GM18511 (cell line): ENCODE measurements around the gene SMU1.
A peak's percentile ranks its signal among the peaks of the same experiment; 100 is the strongest.

Source experiments
- ATAC-seq: cut with Tn5 transposase; IDR thresholded peaks from one replicate; pipeline ENCODE4 v1.9.1; 2021; ENCODE audit warnings: mild to moderate bottlenecking, moderate library complexity; ENCODE audit not compliant: unreplicated experiment

SMU1 gene

DNA sequence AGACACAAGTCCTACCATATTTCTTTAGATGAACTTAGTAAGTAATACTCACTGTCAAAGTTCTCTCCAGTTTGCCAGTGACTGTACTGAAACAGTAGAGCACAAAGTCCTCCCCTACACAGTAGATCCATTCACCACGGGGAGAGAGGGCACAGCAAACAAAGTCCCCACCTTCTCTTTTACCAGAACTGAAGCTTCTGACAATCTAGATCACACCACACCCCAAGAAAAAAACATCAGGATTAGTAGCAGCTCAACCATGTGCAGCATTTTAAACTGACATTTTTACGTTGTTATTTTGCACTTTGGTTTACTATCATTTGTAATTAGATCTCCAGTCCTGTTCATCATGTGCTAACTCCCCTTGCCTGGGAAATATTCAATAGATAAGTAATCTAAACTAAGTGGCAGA lies 28.4 kb downstream of the SMU1 start:
- no peak for ATAC-seq

DNA sequence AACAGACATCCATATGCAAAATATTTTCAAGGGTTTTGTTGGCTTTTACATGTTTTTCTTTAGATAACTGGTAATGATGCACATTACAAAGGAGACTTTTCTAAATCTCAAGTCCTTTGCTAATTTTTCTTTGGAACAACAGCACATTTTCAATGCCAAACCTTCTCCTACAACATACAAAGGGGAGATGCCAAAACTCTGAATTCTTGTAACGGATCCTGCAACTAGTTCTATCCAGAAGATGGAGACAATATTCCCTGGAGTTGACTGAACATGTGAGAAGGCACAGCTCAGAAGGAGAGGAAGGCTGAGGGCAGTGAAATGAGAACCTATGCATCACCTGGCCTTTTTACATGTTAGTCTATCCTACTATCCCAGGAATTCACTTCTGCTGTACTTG lies 30.4 kb downstream of the SMU1 start:
- no peak for ATAC-seq

DNA sequence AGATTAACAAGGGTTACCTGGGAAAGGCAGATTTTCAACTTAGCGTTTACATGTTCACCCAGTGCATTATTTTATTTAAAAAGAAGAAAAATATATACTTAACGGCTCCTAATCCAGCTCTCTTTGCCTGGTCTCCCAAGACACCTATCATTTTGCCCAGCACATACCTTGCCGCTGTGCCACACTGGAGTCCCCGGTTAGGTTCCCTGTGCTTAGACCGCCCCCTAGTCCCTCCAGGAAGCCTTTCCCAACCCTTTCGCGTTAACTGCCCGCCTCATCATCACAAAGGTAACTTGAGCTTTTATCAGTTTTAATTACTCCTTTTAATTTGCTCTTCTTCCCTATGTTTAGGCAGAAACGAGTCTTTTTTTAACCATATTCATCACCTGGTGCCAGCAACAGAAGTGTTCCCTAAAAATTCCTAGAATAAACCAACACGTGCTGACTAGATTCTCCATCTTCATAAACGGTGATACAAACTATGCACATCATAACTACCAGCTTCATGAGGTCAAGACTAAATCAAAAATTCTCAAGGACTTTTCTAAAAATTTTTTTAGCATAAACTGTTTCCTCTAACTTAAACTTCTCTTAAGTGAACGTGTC lies 31.7 kb downstream of the SMU1 start:
- no peak for ATAC-seq

DNA sequence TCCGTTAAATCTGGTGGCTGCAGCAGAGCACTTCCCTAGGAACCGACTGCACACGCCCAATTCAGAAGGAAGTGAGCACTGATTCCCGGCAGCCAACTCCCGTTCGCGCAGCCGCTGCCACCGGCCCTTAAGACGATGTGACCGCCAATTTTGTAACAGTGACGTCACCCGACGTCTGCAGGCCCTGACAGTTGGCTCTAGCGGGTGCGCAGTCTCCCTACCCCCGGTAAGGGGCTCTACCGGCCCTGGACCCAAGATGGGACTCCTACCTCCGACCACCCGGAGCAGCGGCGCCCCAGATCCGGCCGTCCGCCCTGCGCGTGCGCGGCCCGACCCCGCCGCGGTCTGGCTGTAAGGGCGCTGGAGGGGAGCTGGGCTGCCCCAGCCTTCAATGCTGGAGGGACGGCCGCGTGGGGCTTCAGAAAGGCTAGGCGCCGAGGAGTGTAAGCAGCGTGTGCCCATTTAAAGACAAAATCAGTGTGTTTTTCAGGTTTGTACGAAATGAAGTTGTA lies 32.3 kb downstream of the SMU1 start:
- peak; percentile 76 for ATAC-seq

DNA sequence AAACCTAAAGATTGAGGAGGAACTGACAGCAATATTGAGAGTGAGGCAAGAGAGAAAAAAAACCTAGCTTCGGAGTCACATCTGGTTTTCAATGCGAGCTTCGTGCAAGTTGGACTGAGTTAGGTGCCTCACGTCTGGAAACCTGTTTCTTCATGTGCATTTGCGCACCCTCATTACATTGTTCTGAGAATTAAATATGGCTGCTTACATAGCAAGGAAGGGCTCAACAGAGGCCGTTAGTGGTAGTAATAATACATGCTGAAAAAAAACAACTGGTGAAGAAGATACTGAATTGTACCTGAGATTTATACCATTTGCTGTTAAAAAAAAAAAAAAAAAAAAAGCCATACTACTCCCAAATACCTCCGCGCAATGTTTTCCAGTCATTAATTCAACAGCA lies 32.8 kb downstream of the SMU1 start:
- no peak for ATAC-seq

DNA sequence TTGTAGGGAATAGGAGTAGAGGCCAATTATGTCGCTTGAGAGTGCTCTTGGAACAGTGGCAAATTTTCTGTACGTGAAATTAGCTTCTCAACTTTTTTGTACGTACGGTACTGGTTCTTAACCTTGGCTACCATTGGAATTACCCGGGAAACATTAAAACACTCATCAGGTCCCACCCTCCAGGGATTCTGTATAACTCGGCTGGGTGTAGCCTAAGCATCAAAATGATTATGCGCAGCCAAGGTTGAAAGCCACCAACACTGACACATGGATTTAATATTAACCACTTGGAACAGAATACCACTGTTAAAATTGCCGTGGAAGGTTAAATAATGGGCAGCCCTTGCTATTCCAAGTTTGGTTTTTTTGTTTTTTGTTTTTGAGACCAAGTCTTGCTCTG lies 34.0 kb downstream of the SMU1 start:
- no peak for ATAC-seq

DNA sequence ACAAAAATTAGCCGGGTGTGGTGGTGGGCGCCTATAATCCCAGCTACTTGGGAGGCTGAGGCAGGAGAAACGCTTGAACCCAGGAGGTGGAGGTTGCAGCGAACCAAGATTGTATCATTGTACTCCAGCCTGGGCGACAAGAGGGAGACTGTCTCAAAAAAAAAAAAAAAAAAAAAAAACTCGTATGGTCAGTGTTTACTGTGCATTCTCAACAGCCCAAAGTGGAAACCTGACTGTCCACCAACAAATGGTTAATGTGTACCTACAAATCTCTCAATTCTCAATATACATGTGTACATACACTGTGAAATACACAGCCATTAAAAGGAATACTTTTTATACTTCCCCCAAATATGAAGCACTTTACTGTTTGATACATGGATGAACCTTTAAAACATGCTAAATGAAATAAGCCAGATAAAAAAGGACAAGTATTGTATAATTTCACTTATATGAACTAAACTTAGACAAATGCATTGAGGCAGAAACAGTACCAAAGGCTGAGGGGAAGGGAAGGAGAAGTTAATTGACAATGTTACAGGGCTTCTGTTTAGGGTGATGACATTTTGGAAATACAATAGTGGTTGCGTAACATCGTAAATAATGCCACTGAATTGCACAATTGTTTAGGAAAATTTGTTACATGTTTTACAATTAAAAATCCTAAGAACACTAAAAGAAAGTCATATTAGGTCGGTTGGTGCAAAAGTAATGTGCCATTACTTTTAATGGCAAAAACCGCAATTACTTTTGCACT lies 34.9 kb downstream of the SMU1 start:
- no peak for ATAC-seq

DNA sequence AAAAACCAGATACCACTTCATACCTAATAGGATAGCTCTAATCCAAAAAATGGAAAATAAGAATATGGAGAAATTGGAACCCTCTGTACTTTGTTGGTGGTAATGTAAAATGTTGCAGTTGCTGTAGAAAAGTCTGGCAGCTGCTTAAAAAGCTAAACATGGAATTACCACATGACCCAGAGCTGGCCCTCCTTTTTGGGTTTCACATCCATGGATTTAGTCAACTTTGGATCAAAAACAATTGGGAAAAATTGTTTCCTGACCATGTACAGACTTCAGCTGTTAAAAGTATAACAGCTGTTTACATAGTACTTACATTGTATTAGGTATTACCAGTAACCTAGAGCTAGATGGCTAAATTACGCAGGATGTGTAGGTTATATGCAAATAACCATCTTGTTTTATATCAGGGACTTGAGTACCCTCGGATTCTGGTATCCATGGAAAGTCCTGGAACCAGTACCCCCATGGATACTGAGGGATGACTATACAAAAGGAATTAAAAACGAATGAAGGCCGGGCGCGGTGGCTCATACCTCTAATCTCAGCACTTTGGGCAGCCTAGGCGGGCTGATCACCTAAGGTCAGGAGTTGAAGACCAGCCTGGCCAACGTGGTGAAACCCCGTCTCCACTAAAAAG lies 35.6 kb downstream of the SMU1 start:
- ATAC-seq, result no peak

DNA sequence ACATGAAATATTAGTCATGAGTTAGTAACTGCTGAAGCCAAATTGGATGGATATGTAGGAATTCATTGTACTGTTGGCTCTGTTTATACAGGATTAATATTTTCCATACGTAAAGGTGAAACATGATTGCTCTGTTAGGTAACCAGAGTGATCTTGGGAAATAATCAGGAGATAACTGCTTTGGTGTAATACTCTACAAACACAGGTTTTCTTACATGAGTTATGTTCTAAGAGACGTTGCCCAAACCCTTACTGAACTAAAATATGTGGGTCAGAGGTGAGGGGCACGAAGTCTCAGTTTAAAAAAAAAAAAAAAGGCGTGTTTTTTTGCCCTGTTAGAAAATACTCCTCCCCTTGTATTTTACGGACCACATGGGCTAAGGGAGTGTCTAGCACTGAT lies 43.6 kb downstream of the SMU1 start:
- no peak for ATAC-seq

DNA sequence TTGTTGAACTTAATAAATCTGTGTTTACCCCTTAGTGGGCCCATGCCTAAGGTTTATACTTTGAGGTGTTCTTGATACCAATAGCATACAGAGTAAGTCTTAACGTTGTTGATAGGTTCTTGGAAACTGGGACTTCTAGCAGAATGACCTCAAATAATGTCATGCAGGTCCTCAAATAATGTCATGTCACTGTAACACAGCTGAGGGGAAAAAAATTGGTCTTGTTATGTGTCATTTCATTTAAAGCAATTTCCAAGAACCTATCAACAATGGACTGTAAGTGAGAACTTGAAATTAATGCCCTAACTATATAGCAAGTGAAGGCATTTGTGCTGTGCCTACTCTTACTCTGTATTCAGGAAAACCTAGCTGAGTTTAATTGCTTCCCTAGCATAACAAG lies 44.2 kb downstream of the SMU1 start:
- ATAC-seq, result no peak

DNA sequence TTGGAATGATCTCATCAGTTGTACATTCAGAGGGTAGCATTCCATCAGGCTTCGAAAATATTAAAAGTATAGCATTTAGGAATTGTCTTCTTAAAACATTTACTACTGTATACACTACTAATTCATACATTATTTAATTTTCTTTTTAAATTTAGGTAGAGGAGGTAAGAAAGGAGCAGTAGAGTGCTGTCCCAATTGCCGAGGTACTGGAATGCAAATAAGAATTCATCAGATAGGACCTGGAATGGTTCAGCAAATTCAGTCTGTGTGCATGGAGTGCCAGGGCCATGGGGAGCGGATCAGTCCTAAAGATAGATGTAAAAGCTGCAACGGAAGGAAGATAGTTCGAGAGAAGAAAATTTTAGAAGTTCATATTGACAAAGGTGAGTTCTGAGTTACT lies 46.2 kb downstream of the SMU1 start:
- no peak for ATAC-seq

DNA sequence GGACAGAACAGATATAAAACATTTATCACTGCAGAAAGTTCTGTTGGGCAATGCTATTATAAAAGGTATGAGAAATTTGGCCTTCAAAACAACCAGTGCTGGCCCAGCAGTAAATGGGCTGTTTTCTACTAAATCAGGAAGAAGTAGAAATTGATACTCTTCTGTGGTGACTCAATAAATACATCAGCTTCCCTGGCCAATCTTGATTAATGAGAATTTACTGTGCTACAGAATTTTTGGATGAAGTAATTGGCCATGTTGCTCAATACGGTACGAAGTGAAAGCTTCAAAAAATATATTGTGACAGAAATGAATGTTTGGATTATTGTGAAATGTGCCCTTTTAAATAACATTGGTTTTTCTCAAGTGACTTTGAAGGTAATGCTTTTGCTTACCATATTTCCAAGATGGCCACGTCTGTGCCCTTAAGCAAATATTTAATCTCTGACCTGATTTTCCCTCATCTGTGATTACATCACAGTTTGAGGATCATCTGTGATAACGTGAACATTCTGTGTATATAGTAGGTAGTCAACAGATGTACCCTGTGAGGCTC lies 47.2 kb downstream of the SMU1 start:
- ATAC-seq, result no peak

DNA sequence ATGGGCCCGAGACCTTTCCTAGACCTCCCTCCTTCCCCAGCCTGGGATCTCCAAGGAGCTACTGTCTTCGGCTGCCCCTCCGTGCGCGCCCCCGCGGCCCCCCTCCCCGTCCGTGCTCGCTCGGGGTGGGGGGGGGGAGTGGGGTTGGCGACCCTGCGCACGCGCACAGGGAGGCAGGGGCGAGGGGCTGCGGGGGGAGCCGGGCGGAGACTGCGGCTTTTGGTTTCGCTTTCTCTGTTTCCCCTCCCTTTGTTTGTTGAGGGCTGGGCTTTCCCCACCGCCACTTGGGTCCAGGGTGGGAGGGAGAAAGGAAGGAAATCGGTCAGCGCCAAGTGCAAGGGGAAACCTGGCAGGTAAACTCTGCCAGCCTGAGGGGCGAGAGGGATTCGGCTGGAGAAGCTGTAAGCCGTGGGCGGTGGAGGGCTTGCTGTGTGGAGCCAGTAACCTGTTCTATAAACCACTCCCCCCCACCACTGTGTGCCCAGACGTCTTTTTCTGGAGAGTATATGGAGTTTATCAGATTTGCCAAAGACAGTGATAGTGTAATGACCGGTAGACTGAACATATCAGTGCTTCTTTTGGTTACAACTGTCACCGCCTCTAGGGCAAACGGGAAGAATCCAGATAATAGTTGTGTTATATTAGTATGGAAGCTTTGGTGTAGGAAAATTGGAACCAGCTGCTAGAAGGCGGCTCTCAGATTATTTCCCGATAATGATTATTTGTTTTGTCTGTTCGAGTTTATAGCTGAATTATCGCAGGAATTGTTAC lies 50.7 kb downstream of the SMU1 start:
- ATAC-seq, result peak; percentile 53

DNA sequence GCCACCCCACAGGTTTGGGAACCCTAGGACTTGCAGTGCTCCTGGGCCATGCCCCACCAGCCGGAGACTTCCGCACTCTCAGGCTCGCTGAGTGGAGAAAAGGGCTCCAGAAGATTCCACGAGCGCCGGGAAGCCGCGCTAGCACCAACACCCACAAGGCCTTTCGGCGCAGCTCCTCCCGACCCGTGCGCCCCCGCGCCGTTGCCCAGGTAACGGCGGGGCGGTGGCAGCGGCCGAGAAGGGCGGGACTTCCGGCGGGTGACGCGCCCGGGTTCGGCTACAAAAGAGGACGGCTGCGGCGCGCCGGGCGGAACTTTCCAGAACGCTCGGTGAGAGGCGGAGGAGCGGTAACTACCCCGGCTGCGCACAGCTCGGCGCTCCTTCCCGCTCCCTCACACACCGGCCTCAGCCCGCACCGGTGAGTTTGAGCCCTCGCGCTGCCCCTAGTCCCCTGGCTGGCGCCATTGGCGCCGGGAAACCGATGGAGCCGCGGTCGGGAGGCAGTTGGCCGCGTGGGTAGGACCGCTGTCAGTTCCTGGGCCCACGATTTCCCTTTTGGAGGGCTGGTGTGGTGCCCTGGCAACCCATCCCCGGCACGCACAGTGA lies 51.4 kb downstream of the SMU1 start, which contains the start of gene DNAJA1:
TSS of gene DNAJA1 (plus strand) at position 308 of the 606 bp plus-strand sequence. CDS start 1,212 bp downstream, outside the sequence.
- ATAC-seq, result peak; percentile 94

DNA sequence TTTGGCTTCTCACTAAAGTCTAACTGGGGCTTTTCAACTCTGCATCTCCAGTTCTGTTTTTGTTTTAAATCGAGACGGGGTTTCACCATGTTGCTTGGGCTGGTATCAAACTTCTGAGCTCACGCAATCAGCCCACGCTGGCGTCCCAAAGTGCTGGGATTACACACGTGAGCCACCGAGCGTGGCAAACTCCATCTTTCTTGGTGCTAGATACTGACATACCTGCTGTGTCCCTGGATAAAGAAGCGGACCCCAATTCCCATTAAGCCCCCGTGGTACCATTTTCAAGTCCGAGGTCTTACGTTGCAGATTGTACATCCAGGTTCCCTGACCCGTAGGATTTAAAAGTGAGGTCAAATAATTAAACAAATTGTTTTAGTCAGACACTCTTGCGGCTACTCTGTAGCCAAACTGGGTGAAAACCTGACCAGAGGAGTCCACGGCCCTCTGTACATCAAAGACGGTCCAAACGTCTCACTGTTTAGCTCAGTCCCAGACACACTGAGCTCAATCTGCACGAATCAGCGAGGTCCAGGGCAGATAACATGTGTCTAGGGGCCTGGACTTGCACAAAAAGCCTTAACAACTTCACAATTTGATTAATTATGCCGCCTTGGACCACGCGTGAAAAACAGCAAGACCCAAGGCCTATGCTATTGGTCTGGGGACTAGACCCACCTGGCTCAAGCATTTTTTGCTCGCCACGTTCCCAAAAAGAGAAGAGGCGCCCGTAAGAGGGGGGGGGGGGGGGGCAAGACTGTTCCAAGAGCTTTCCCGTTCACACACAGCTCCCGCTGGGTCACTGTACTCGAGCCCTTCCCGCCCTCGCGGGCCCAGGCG lies 52.1 kb downstream of the SMU1 start:
- peak; percentile 5 for ATAC-seq

DNA sequence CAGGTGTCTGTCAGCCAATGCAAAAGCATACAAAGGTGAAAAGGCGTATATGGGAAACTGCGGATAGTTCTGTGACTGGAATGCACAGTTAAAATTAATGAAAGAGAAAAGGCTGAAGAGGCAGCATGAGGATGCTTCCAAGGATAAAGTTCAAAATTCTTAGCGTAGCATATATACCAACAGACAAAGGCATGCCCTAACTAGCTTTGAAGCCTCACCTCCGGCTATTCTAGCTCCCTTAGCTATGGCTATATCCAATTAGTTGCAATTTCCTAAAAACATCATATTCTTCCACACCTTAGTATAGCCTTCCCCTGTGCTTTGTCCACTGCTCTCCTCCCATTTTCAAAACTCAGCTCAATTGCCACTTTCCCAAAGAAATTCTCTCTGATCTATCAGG lies 52.8 kb downstream of the SMU1 start:
- no peak for ATAC-seq

DNA sequence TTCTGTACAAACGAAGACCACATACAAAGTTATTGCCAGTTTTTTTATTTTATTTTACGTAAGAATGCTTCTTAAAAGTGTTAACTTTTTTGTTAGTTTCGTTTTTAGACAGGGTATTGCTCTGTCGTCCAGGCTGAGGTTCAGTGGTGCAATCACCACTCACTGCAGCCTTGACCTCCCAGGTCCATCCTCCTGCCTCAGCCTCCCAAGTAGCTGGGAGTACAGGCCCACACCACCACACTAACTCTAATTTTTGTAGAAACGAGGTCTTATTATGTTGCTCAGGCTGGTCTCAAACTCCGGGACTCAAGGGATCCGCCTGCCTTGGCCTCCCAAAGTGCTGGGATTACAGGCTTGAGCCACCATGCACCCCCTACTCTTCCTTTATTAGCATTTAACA lies 53.7 kb downstream of the SMU1 start:
- ATAC-seq, result no peak

DNA sequence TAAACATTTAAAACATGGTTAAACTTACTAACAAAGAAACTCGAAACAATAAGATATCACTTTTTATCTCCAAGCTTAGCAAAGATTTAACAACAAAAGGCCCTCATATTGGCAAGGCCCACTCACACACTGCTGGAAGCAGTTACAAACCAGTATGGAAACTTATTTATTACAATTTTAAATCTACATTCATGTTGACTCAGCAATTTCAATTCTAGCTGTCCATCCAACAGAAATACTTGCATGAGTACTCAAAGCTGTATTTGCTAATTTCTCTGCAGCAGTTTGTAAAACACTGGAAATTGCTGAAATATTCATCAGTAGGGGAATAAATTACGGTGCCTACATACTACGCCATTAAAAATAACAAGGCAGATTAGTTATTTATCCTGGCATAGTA lies 54.2 kb downstream of the SMU1 start:
- no peak for ATAC-seq

DNA sequence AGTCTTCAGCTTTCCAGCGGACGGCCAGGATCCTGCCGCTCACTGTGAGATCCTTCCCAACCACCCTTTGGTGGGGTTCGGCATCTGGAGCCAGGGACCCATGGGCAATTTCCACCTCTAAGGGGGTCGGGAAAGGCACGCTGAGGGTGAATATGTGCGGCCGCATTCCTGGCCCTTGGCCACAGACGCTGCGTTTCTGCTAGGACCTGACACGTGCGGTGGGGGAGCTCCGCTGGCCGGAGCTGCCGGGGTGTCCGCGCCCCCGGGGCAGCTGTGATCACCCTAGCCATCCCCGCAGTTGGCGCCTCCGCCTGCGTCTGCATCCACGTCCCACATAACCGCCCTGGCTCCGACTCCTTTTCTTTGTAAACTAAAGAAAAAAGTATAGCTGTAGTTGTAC lies 56.7 kb downstream of the SMU1 start:
- ATAC-seq, result no peak
